ENCODE measurements around the gene KANK4.

The KANK4 gene

GRCh38 chr1:62213075-62213914 lies 105.9 kb downstream of the KANK4 start:
- peaks cover 0 to 6% (median 0%) of the 10 kb centered on the region in 3 donors for H3K9me3 ChIP-seq
- no peaks in the 10 kb centered on the region for H3K36me3 ChIP-seq
- H3K27ac ChIP-seq, result no peak overlapping the region
- H3K4me3 ChIP-seq, result no peak overlapping the region
- TF ChIP-seq CTCF (IDR thresholded peaks at IDR 0.05), result no peak
- no peaks in the 10 kb centered on the region for H3K27me3 ChIP-seq
- intact Hi-C loops (cut with DNase I; ENCODE audit: low total_unique reads), result no loop called here
- DNase-seq, result no peak
- H3K4me1 ChIP-seq, result no peaks in the 10 kb centered on the region

- no peak overlapping the region for H3K27ac ChIP-seq
- intact Hi-C loops (cut with DNase I; ENCODE audit: low total_unique reads), result no loop called here
- no peak for TF ChIP-seq CTCF (IDR thresholded peaks at IDR 0.05)
- DNase-seq, result no peak
- peaks cover 0 to 6% (median 0%) of the 10 kb centered on the region in 3 donors for H3K9me3 ChIP-seq
- no peak overlapping the region for H3K4me3 ChIP-seq
- H3K4me1 ChIP-seq, result no peaks in the 10 kb centered on the region
- H3K27me3 ChIP-seq, result no peaks in the 10 kb centered on the region
- no peaks in the 10 kb centered on the region for H3K36me3 ChIP-seq
Observed at GRCh38 chr1:62212411-62212810, 106.8 kb downstream of the KANK4 start.

- H3K27ac ChIP-seq, result no peak overlapping the region
- H3K4me3 ChIP-seq, result no peak overlapping the region
- peaks cover 0 to 12% (median 0%) of the 10 kb centered on the region in 3 donors for H3K9me3 ChIP-seq
- no peaks in the 10 kb centered on the region for H3K36me3 ChIP-seq
- no peaks in the 10 kb centered on the region for H3K27me3 ChIP-seq
- no peaks in the 10 kb centered on the region for H3K4me1 ChIP-seq
- no peak for DNase-seq
- no peak for TF ChIP-seq CTCF (IDR thresholded peaks at IDR 0.05)
- intact Hi-C loops (cut with DNase I; ENCODE audit: low total_unique reads), result no loop called here
Observed at GRCh38 chr1:62210960-62211359, 108.3 kb downstream of the KANK4 start.

GRCh38 chr1:62209931-62210595 lies 109.2 kb downstream of the KANK4 start:
- no peak overlapping the region for H3K27ac ChIP-seq

GRCh38 chr1:62208970-62209369 lies 110.3 kb downstream of the KANK4 start:
- H3K27ac ChIP-seq, result no peak overlapping the region
- intact Hi-C loops (cut with DNase I; ENCODE audit: low total_unique reads), result no loop called here
- H3K27me3 ChIP-seq, result peaks cover 0 to 2% of the 10 kb centered on the region in 2 donors
- DNase-seq, result no peak
- no peaks in the 10 kb centered on the region for H3K36me3 ChIP-seq
- H3K9me3 ChIP-seq, result peaks cover 0 to 12% (median 0%) of the 10 kb centered on the region in 3 donors
- H3K4me1 ChIP-seq, result no peaks in the 10 kb centered on the region
- no peak for TF ChIP-seq CTCF (IDR thresholded peaks at IDR 0.05)
- H3K4me3 ChIP-seq, result no peak overlapping the region

More at GRCh38 chr1:62209931-62210595, 109.2 kb downstream of the KANK4 start:
- no peak for TF ChIP-seq CTCF (IDR thresholded peaks at IDR 0.05)
- DNase-seq, result no peak
- intact Hi-C loops (cut with DNase I; ENCODE audit: low total_unique reads), result no loop called here
- H3K4me1 ChIP-seq, result no peaks in the 10 kb centered on the region
- H3K9me3 ChIP-seq, result peaks cover 0 to 12% (median 0%) of the 10 kb centered on the region in 3 donors
- H3K4me3 ChIP-seq, result no peak overlapping the region
- H3K36me3 ChIP-seq, result no peaks in the 10 kb centered on the region
- no peaks in the 10 kb centered on the region for H3K27me3 ChIP-seq
